WTC11 (cell line): Measurements from ENCODE around the gene EXOC6. TPM values are rescaled to one million over a fixed set of nuclear protein-coding genes. Genes with fewer than 3 reads are reported as not detected.

Source experiments
- ATAC-seq: fragments of 200-7000 bp; cut with Tn5 transposase; 2 replicates; pipeline ENCODE4 v1.10.0; 2021; ENCODE audit warnings: mild to moderate bottlenecking, moderate library complexity
- CTCF ChIA-PET: fragments of 300-600 bp; sonication (Branson Sonifier 250); formaldehyde crosslinking; loops from one replicate; lab custom pipeline; 2021; ENCODE audit warnings: antibody characterized with exemption; lab: Charles Lee
- POLR2A ChIA-PET: fragments of 350-600 bp; sonication (Branson Sonifier 250); formaldehyde crosslinking; loops from one replicate; lab custom pipeline; 2021; ENCODE audit warnings: antibody characterized with exemption; lab: Charles Lee
- DNase-seq: peaks from one replicate; pipeline ENCODE4 v3.0.0; 2021; ENCODE audit warnings: low spot score
- H3K27ac Mint-ChIP-seq: 2 replicates; pipeline ENCODE4 v1.8.0; 2021; ENCODE audit warnings: mixed read lengths
- H3K27me3 Mint-ChIP-seq: 2 replicates; pipeline ENCODE4 v1.8.0; 2021; ENCODE audit warnings: low read depth, mild to moderate bottlenecking, moderate library complexity, mixed read lengths
- H3K36me3 Mint-ChIP-seq: 2 replicates; pipeline ENCODE4 v1.8.0; 2021; ENCODE audit warnings: mixed read lengths
- H3K4me1 Mint-ChIP-seq: 2 replicates; pipeline ENCODE4 v1.8.0; 2022; ENCODE audit warnings: mixed read lengths
- H3K4me3 Mint-ChIP-seq: 2 replicates; pipeline ENCODE4 v1.8.0; 2021; ENCODE audit warnings: mild to moderate bottlenecking, moderate library complexity, mixed read lengths
- H3K9me3 Mint-ChIP-seq: 2 replicates; pipeline ENCODE4 v1.8.0; 2021; ENCODE audit warnings: mixed read lengths
- ATF1 ChIP-seq: sonication (generic); formaldehyde crosslinking; IDR thresholded peaks from 2 replicates; pipeline ENCODE4 v1.8.1; 2023; ENCODE audit warnings: mild to moderate bottlenecking, moderate library complexity, missing genetic modification reagents
- ELF4 ChIP-seq: sonication (generic); formaldehyde crosslinking; IDR thresholded peaks from 2 replicates; pipeline ENCODE4 v1.8.1; 2022; ENCODE audit warnings: low read depth, mild to moderate bottlenecking, moderate library complexity, missing genetic modification reagents
- FOXJ3 ChIP-seq: sonication (generic); formaldehyde crosslinking; IDR thresholded peaks from 2 replicates; pipeline ENCODE4 v1.9.0; 2021; ENCODE audit warnings: missing genetic modification reagents, mild to moderate bottlenecking, borderline replicate concordance
- FOXK1 ChIP-seq: sonication (generic); formaldehyde crosslinking; IDR thresholded peaks from 2 replicates; pipeline ENCODE4 v1.8.0; 2022; ENCODE audit warnings: mild to moderate bottlenecking, moderate library complexity, missing genetic modification reagents
- IRF2 ChIP-seq: sonication (generic); formaldehyde crosslinking; IDR thresholded peaks from 2 replicates; pipeline ENCODE4 v1.8.0; 2022; ENCODE audit warnings: low read depth, missing genetic modification reagents, borderline replicate concordance
- JAZF1 ChIP-seq: fragments of 250-450 bp; sonication (Bioruptor Pico); IDR thresholded peaks from 2 replicates; pipeline ENCODE4 v1.9.0; 2021; ENCODE audit warnings: moderate library complexity, mild to moderate bottlenecking, inconsistent platforms
- KAT7 ChIP-seq: sonication (generic); formaldehyde crosslinking; IDR thresholded peaks from 2 replicates; pipeline ENCODE4 v1.8.1; 2023; ENCODE audit warnings: missing genetic modification reagents, mild to moderate bottlenecking, borderline replicate concordance
- NR3C1 ChIP-seq: sonication (generic); formaldehyde crosslinking; conservative IDR thresholded peaks from 2 replicates; pipeline ENCODE4 v1.8.1; 2023; ENCODE audit warnings: low read depth, mild to moderate bottlenecking, missing genetic modification reagents
- RORB ChIP-seq: fragments of 250-450 bp; sonication (Bioruptor Pico); IDR thresholded peaks from 2 replicates; pipeline ENCODE4 v1.9.0; 2021; ENCODE audit warnings: mild to moderate bottlenecking
- SMAD3 ChIP-seq: sonication (generic); formaldehyde crosslinking; IDR thresholded peaks from 2 replicates; pipeline ENCODE4 v1.8.0; 2022; ENCODE audit warnings: missing genetic modification reagents, mild to moderate bottlenecking, borderline replicate concordance
- SOX15 ChIP-seq: fragments of 250-450 bp; sonication (Bioruptor Pico); IDR thresholded peaks from 2 replicates; pipeline ENCODE4 v1.9.0; 2021; ENCODE audit warnings: mild to moderate bottlenecking
- SP1 ChIP-seq: sonication (generic); formaldehyde crosslinking; conservative IDR thresholded peaks from 2 replicates; pipeline ENCODE4 v1.8.1; 2022; ENCODE audit warnings: missing genetic modification reagents
- ZNF219 ChIP-seq: sonication (generic); formaldehyde crosslinking; IDR thresholded peaks from 2 replicates; pipeline ENCODE4 v1.8.0; 2023; ENCODE audit warnings: missing genetic modification reagents, mild to moderate bottlenecking, borderline replicate concordance
- ZNF317 ChIP-seq: sonication (generic); formaldehyde crosslinking; IDR thresholded peaks from 2 replicates; pipeline ENCODE4 v1.8.1; 2023; ENCODE audit warnings: low read depth, mild to moderate bottlenecking, moderate library complexity, missing genetic modification reagents, borderline replicate concordance
- ZNF671 ChIP-seq: fragments of 250-450 bp; sonication (Bioruptor Pico); IDR thresholded peaks from 2 replicates; pipeline ENCODE4 v1.8.0; 2021; ENCODE audit warnings: mild to moderate bottlenecking
- total RNA-seq: library from RNA; stranded (reverse); gene quantifications from 3 replicates; pipeline ENCODE4 v1.2.3, GENCODE V29; 2021
- TF ChIP-seq, protein P1 (sequence below): sonication (generic); formaldehyde crosslinking; IDR thresholded peaks from 2 replicates; pipeline ENCODE4 v1.8.1; 2023; ENCODE audit warnings: mild to moderate bottlenecking, moderate library complexity, missing genetic modification reagents
- TF ChIP-seq, protein P2 (sequence below): sonication (generic); formaldehyde crosslinking; conservative IDR thresholded peaks from 2 replicates; pipeline ENCODE4 v1.8.1; 2022; ENCODE audit warnings: mild to moderate bottlenecking, missing genetic modification reagents
- TF ChIP-seq, protein P3 (sequence below): sonication (generic); formaldehyde crosslinking; IDR thresholded peaks from 2 replicates; pipeline ENCODE4 v1.8.0; 2022; ENCODE audit warnings: mild to moderate bottlenecking, missing genetic modification reagents
- TF ChIP-seq, protein P4 (sequence below): sonication (generic); formaldehyde crosslinking; IDR thresholded peaks from 2 replicates; pipeline ENCODE4 v1.8.1; 2022; ENCODE audit warnings: low read depth, missing genetic modification reagents, borderline replicate concordance
- TF ChIP-seq, protein P5 (sequence below): fragments of 250-450 bp; sonication (Bioruptor Pico); IDR thresholded peaks from 2 replicates; pipeline ENCODE4 v1.9.0; 2021; ENCODE audit warnings: mild to moderate bottlenecking

Gene EXOC6
- total RNA-seq, 1 experiment from 2014 or later = 5.0 TPM

DNA sequence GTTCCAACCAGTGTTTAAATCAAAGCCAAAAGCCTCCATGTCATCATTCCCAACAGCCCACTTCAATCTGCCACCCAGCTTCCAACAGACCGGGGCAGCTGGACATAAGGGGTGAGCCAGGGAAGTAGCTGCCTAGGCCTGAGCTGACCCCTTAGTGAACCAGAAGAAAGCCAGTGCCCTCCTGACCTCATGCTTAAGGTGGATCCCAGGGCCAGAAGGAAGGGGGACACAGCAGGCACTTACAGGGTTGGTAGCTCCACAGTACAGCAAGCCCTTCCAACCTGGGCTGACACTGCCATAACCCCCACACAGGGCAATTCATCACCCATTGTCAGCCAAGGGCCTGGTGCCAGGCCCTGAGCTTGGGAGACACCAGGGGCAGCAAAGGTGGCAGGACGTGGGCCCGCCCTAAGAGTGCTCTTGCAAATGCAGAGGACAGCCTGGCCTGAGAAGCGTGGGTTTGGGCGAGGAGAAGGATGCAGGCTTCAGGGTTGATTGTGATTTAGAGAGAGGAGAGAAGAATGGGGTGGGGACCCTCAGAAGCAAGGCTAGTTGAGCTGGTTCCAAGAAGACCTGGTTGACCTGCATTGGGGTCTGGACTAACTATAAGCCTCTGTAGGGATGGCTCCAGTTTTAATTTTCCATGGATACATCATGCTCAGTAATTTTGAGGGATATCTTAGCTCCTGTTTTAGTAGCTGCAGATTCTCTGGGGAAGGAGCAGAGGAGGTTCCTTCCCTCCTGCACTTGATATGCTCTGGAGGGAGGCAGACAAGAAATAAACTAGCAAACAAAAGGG, 222.3 kb downstream of the EXOC6 start:
- H3K4me1 Mint-ChIP-seq = peaks cover 51% of the 10 kb centered on the region
- H3K36me3 Mint-ChIP-seq = peaks cover 3% of the 10 kb centered on the region; the same call in 1 of the 2 replicates
- ChIA-PET CTCF (interaction anchor here (0.8 to 1.4 kb wide), 4 partner anchors 9 to 75 kb away, joined by 3 to 6 read pairs (median 4); no protein-coding TSS in a partner anchor), POLR2A (no interaction called here)
- ATAC-seq (no peak), DNase-seq (no peak)
- TF ChIP-seq, protein P1, sequence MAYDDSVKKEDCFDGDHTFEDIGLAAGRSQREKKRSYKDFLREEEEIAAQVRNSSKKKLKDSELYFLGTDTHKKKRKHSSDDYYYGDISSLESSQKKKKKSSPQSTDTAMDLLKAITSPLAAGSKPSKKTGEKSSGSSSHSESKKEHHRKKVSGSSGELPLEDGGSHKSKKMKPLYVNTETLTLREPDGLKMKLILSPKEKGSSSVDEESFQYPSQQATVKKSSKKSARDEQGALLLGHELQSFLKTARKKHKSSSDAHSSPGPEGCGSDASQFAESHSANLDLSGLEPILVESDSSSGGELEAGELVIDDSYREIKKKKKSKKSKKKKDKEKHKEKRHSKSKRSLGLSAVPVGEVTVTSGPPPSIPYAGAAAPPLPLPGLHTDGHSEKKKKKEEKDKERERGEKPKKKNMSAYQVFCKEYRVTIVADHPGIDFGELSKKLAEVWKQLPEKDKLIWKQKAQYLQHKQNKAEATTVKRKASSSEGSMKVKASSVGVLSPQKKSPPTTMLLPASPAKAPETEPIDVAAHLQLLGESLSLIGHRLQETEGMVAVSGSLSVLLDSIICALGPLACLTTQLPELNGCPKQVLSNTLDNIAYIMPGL (CRISPR knock-in tag) = no peak
- TF ChIP-seq, protein P2, sequence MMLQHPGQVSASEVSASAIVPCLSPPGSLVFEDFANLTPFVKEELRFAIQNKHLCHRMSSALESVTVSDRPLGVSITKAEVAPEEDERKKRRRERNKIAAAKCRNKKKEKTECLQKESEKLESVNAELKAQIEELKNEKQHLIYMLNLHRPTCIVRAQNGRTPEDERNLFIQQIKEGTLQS = no peak
- TF ChIP-seq, protein P3, sequence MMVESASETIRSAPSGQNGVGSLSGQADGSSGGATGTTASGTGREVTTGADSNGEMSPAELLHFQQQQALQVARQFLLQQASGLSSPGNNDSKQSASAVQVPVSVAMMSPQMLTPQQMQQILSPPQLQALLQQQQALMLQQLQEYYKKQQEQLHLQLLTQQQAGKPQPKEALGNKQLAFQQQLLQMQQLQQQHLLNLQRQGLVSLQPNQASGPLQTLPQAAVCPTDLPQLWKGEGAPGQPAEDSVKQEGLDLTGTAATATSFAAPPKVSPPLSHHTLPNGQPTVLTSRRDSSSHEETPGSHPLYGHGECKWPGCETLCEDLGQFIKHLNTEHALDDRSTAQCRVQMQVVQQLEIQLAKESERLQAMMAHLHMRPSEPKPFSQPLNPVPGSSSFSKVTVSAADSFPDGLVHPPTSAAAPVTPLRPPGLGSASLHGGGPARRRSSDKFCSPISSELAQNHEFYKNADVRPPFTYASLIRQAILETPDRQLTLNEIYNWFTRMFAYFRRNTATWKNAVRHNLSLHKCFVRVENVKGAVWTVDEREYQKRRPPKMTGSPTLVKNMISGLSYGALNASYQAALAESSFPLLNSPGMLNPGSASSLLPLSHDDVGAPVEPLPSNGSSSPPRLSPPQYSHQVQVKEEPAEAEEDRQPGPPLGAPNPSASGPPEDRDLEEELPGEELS (CRISPR knock-in tag) = no peak
- no peak for TF ChIP-seq ELF4
- no peak for TF ChIP-seq ZNF671 (CRISPR knock-in tag)
- TF ChIP-seq RORB (CRISPR knock-in tag) = no peak
- TF ChIP-seq, protein P4, sequence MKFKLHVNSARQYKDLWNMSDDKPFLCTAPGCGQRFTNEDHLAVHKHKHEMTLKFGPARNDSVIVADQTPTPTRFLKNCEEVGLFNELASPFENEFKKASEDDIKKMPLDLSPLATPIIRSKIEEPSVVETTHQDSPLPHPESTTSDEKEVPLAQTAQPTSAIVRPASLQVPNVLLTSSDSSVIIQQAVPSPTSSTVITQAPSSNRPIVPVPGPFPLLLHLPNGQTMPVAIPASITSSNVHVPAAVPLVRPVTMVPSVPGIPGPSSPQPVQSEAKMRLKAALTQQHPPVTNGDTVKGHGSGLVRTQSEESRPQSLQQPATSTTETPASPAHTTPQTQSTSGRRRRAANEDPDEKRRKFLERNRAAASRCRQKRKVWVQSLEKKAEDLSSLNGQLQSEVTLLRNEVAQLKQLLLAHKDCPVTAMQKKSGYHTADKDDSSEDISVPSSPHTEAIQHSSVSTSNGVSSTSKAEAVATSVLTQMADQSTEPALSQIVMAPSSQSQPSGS (CRISPR knock-in tag) = no peak
- no peak for TF ChIP-seq FOXK1 (CRISPR knock-in tag)
- no peak for TF ChIP-seq JAZF1 (CRISPR knock-in tag)
- TF ChIP-seq KAT7 (CRISPR knock-in tag) = no peak
- TF ChIP-seq ZNF219 (CRISPR knock-in tag) = no peak
- no peak for TF ChIP-seq FOXJ3 (CRISPR knock-in tag)
- TF ChIP-seq, protein P5, sequence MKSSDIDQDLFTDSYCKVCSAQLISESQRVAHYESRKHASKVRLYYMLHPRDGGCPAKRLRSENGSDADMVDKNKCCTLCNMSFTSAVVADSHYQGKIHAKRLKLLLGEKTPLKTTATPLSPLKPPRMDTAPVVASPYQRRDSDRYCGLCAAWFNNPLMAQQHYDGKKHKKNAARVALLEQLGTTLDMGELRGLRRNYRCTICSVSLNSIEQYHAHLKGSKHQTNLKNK = no peak
- no peak for TF ChIP-seq ZNF317 (CRISPR knock-in tag)
- TF ChIP-seq SMAD3 (CRISPR knock-in tag) = no peak
- no peak overlapping the region for H3K27ac Mint-ChIP-seq
- H3K4me3 Mint-ChIP-seq = peak overlapping the region; percentile 50
- peaks cover 99% of the 10 kb centered on the region for H3K27me3 Mint-ChIP-seq
- no peaks in the 10 kb centered on the region for H3K9me3 Mint-ChIP-seq

DNA sequence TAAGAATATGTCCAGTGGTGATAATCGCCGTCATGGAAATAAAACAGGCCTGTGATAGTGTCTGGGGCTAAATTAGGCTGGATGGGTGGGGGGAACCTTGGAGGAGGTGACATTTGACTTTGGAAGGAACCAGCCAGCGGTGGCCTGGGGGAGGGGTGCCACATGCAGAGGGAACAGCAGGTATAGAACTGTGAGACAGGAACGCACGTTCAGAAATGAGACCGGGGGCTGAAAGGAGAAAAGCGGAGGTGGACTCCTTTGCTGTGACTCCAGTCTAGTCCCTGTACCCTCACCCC, 222.8 kb downstream of the EXOC6 start:
- TF ChIP-seq SP1 (CRISPR knock-in tag) (no peak), SOX15 (CRISPR knock-in tag) (no peak), NR3C1 (no peak), IRF2 (CRISPR knock-in tag) (no peak), ATF1 (CRISPR knock-in tag) (no peak)
- Mint-ChIP-seq H3K4me3 (peak overlapping the region; percentile 50), H3K27ac (no peak overlapping the region), H3K4me1 (peaks cover 54% of the 10 kb centered on the region), H3K27me3 (peaks cover 100% of the 10 kb centered on the region), H3K9me3 (no peaks in the 10 kb centered on the region), H3K36me3 (peaks cover 3% of the 10 kb centered on the region; the same call in 1 of the 2 replicates)
- DNase-seq = no peak
- POLR2A ChIA-PET = no interaction called here
- no peak for ATAC-seq
- CTCF ChIA-PET = interaction anchor here (0.6 to 2.7 kb wide), 4 partner anchors 11 to 411 kb away, joined by 3 to 13 read pairs (median 5); partner anchors contain the start of gene MYOF
